Jurkat, Clone E6-1 (cell line): ENCODE results near the gene POGZ.
A peak's percentile ranks its signal among the peaks of the same experiment; 100 is the strongest.
"Not testable (repeated sequence)": the region's sequence is repeated elsewhere in the genome, so short reads cannot be mapped to it uniquely, and the experiment has no call there.

Experiments
- DNase-seq: peaks from one replicate; pipeline ENCODE4 v3.0.0-alpha.2; 2011; ENCODE audit warnings: low read depth, low spot score
- H3K4me3 ChIP-seq: 2 replicates; pipeline ENCODE4 v1.5.1; 2011; ENCODE audit warnings: mild to moderate bottlenecking, low read length, control low read depth, moderate library complexity

The POGZ gene

GRCh38 chr1:151436985-151437384 lies 22.3 kb downstream of the POGZ start:
- DNase-seq: peak; percentile 12
- no peak overlapping the region for H3K4me3 ChIP-seq

GRCh38 chr1:151435174-151435573 lies 24.1 kb downstream of the POGZ start:
- no peak overlapping the region for H3K4me3 ChIP-seq
- no peak for DNase-seq

GRCh38 chr1:151433827-151434226 lies 25.5 kb downstream of the POGZ start:
- H3K4me3 ChIP-seq, DNase-seq: not testable (repeated sequence)

- H3K4me3 ChIP-seq: no peak overlapping the region
- no peak for DNase-seq
These were observed 31.2 kb downstream of the POGZ start for GRCh38 chr1:151428068-151428467.

- no peak for DNase-seq
- no peak overlapping the region for H3K4me3 ChIP-seq
These were observed 34.2 kb downstream of the POGZ start for GRCh38 chr1:151425103-151425502.

- no peak overlapping the region for H3K4me3 ChIP-seq
- DNase-seq: no peak
These were observed 39.5 kb downstream of the POGZ start for GRCh38 chr1:151419819-151420218.

- DNase-seq: no peak
These were observed 41.2 kb downstream of the POGZ start for GRCh38 chr1:151418081-151418480.

GRCh38 chr1:151416231-151416630 lies 43.1 kb downstream of the POGZ start:
- no peak for DNase-seq
- no peak overlapping the region for H3K4me3 ChIP-seq

More at GRCh38 chr1:151418081-151418480, 41.2 kb downstream of the POGZ start:
- no peak overlapping the region for H3K4me3 ChIP-seq

GRCh38 chr1:151411884-151412283 lies 47.4 kb downstream of the POGZ start:
- H3K4me3 ChIP-seq: no peak overlapping the region
- DNase-seq: no peak

- no peak for DNase-seq
- H3K4me3 ChIP-seq: no peak overlapping the region
These were observed 50.4 kb downstream of the POGZ start for GRCh38 chr1:151408891-151409290.

- no peak overlapping the region for H3K4me3 ChIP-seq
- no peak for DNase-seq
These were observed 52.0 kb downstream of the POGZ start for GRCh38 chr1:151407304-151407703.

- DNase-seq: no peak
- H3K4me3 ChIP-seq: no peak overlapping the region
These were observed 53.1 kb downstream of the POGZ start for GRCh38 chr1:151406176-151406575.

GRCh38 chr1:151405187-151405951 lies 53.9 kb downstream of the POGZ start:
- no peak overlapping the region for H3K4me3 ChIP-seq
- no peak for DNase-seq

GRCh38 chr1:151403612-151404011 lies 55.7 kb downstream of the POGZ start:
- DNase-seq: no peak
- H3K4me3 ChIP-seq: no peak overlapping the region

GRCh38 chr1:151402764-151403163 lies 56.5 kb downstream of the POGZ start:
- H3K4me3 ChIP-seq: no peak overlapping the region
- DNase-seq: no peak

GRCh38 chr1:151401860-151402259 lies 57.4 kb downstream of the POGZ start:
- no peak overlapping the region for H3K4me3 ChIP-seq
- DNase-seq: no peak

GRCh38 chr1:151401125-151401788 lies 58.0 kb downstream of the POGZ start:
- no peak for DNase-seq
- no peak overlapping the region for H3K4me3 ChIP-seq

- peak; percentile 92 for DNase-seq
- H3K4me3 ChIP-seq: peak within 1 kb of the TSS; percentile 99
These were observed 59.7 kb downstream of the POGZ start, which contains the start of gene PSMB4 for GRCh38 chr1:151399324-151400171. PSMB4 (plus strand) TSS chr1:151399573; CDS start chr1:151399588, 15 bp downstream.

GRCh38 chr1:151396265-151396664 lies 63.0 kb downstream of the POGZ start:
- not testable (repeated sequence) for H3K4me3 ChIP-seq

GRCh38 chr1:151393583-151393982 lies 65.7 kb downstream of the POGZ start:
- DNase-seq: no peak
- no peak overlapping the region for H3K4me3 ChIP-seq

More at GRCh38 chr1:151396265-151396664, 63.0 kb downstream of the POGZ start:
- not testable (repeated sequence) for DNase-seq
